Stimulated activated CD8-positive, alpha-beta memory T cell treated with anti-CD3 and anti-CD28 coated beads, Interleukin-12 subunit alpha, Interleukin-12 subunit beta, amount 100 ng/mL, for 24 hours (primary cell): ENCODE results near the gene ZBTB6.

Experiments
- DNase-seq: peaks from one replicate; pipeline ENCODE4 v3.0.0-alpha.2; 2020; ENCODE audit errors: extremely low read depth

Gene ZBTB6, protein sequence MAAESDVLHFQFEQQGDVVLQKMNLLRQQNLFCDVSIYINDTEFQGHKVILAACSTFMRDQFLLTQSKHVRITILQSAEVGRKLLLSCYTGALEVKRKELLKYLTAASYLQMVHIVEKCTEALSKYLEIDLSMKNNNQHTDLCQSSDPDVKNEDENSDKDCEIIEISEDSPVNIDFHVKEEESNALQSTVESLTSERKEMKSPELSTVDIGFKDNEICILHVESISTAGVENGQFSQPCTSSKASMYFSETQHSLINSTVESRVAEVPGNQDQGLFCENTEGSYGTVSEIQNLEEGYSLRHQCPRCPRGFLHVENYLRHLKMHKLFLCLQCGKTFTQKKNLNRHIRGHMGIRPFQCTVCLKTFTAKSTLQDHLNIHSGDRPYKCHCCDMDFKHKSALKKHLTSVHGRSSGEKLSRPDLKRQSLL

DNA sequence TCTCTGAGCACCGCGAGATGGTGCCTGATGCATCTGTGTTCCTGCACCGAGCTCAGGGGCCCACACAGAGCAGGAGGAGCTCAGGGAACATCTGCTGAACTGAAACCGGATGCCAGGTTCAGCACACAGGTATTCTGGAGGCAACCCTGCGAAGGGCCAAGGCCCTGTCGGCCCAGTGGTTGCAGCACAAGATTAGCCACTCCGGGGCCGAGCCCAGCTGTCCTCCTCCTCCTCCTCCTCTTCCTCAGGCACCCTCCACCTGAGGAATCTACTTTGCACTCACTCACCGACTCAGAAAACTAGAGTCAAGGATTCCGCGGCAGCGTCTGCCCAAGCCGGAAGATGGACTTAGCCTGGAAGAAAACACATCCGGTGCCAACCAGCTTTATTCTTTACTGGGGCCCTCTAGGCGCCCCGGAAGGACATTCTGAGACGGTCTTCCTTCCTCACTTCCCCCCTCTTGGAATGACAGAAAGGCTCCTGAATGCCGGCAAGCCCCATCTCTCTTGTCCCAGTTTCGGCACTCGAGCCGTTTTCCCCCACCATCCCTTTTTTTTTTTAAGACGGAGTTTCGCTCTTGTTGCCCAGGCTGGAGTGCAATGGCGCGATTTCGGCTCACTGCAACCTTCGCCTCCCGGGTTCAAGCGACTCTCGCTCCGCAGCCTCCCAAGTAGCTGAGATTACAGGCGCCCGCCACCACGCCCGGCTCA is at the start of gene ZBTB6:
Gene ZBTB6 (minus strand): TSS at position 360 of the 710 bp plus-strand sequence. CDS start 1,251 bp downstream, outside the sequence.
- no peak for DNase-seq

DNA sequence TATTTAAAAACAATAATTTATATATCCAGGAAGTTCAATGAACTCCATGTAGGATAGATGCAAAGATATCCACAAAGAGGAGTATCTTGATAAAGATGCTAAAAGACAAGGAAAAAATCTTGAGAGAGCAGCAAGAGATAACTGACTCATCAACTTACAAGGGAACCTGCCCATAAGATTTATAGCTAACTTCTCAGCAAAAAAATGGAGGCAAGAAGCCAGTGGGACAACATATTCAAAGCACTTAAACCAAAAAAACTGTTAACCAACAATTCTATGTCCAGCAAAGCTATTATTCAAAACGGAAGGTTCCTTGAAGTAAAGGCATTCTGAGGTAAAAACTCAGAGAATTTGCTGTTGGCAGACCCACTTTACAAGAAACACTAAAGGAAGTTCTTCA is 48.0 kb upstream of the ZBTB6 start:
- DNase-seq: no peak

DNA sequence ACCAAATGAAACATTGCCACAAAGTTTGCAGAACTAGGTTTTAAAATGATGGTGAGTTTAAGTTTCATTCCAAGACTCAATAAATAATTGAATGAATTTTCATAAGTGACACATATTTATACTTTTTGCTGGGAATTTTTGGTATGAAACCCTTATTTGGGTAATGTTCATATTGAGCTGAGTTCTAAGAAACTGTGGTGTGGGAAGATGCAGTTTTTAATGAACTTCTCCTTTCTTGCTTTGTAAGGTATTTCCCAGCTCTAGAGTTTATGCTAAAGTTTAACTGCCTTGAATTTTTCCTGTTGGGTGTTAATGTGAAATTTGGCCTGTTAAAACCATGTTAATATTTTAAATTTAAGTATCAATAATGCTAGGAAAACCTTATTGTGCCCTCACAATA is 42.8 kb upstream of the ZBTB6 start:
- DNase-seq: no peak

DNA sequence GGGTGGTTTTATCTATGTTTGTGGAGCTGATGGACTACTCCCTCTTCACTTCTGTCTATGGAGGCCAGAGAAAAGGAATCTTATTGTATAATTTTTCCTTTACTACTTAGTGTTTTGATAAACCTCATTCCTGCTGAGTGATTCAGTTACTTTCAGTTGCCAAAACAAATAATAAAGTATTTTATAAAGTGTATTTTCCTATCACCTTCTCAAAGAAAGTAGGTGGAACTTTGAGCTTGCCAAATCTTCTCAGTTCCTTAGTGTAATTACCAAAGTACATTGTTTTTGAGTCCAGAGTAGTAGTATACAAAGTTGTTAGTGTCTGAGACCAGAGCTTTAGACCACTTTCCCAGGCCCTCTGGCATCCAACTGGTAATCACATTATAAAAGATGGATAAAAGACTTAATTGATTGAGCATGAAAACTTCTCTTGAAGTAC is 41.1 kb upstream of the ZBTB6 start:
- no peak for DNase-seq

DNA sequence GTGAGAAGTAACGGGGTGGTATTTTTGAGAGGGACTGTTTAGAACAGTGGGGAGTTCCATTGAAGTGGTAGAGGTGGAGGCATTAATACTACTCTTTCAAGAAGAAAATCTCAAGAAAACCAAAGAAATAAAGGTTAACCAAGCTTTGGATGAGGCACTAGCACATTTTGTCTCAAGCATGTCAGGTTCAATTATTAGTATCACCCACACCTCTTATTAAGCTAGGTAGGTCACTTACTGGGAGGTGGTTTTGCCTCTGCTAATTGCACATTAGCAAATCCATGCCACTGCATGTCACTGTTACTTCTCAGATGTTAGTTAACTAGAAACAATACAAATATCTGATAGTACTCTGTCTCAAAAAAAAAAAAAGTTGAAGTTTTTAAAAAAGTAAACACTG is 37.9 kb upstream of the ZBTB6 start:
- DNase-seq: no peak

DNA sequence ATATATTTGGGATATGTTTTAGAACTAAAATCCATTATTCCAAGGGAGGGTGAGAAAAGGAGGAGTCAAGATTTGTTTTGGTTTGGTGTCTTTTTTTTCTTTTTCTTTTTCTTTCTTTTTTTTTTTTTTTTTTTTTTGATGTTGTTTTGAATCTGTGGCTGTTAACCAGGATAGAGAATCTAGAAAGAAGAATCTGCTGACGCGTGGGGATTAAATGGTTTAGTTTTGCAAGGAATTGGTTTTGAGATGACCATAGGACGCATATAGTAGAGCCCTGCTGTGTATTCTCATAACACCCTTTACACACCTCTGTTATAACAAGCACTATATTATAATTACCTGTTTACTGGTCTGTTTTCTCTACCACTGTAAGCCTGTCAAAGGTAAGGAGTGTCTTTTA is 37.1 kb upstream of the ZBTB6 start:
- DNase-seq: no peak

DNA sequence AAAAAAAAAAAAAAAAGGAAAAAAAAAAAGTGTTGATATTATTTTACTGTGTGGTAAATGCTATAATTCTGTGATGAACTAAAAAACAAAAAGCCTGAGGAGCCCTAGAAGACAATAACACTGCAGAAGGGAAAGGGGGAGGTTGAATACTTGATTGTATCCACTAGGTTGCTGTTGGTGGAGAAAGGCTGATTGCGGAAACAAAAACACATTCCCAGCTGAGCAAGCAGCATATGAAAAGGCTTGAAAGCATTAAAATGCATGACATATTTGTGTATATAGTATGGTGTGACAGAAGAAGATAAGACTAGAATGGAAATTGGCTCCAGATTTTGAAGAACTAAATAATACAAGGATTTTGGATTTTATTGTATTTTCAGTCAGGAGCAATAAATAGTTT is 36.6 kb upstream of the ZBTB6 start:
- no peak for DNase-seq

DNA sequence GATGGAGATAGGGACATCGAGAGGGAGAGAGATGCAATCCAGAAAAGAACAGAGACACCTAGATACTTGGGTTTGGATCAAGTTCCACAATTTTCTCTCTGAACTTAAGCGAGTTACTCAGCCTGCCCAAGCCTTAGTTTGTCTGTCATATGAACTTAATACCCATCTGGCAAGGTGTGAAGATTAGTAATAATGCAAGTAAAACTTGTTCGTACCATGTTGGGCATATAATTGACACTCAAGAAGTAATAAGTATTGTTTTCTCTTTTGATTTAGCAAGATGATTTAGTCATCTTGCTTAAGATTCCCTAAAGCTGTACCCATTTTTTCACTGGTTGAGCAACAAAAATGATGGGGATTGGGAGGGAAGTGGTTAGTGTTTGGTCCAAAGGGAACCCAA is 35.2 kb upstream of the ZBTB6 start:
- DNase-seq: no peak

DNA sequence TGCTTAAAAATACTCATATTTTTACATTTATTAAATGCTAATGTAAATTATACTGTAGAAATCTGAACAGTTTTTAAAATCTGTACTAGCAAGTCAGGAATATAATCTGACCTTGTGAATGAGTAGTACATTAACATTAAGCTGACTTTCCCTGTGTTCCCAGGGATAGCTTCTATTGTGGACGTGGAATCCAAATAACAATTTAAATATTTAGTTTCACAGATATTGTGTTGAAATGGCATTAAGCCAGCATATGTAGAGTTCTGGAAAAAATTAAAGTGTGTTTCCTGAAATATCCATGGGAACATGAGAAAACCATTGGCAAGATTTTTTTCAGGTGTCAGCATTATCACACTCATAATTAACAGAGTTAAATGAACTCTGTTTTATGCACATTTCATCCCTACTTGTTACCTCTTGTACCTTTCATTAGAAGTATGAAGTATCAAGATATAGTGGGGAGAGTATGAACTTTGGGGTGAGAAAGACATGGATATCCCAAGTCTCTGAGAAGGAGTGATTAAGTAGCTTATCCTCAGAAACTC is 33.4 kb upstream of the ZBTB6 start:
- no peak for DNase-seq

DNA sequence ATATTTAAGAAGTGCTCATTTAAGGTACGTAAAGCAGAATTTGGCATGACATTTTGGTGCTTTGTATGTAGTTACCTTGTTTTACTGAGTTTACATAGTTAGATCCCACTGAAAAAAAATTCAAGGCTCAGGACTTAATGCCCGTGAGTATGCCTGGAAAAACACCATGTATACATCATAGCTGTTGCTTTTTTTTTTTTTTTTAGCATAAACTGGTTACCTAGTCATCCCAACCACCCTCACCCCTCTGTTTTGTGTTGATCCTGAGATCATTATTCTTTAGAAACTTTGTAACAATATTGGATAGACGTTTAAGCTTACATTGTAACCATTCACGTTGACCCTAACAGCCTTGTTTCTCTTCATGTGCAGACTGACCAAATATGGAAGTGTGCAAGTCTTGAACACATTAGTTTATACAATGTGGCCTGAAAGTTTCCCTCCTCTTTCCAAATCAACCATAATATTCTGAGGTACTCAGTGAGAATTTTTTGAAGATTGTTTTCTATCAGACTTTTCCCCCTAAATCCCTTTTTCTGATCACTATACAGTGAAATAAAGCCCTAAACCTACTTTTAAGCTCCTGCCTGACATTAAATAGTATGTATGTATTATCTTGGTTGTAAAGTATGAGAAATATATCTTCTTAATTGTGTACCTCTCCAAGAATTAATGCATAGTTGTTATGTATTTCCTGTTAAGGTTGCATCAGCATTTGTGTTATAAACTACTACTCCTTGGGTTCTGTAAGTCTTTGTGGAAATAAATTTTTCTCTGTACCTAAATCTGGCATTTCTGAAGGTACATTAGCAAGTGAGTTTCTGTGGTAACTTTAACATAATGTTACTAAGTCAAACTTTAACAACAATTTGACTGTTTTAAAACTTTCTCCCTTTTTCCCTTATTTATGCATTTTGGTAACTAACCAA is 32.1 kb upstream of the ZBTB6 start:
- DNase-seq: no peak

DNA sequence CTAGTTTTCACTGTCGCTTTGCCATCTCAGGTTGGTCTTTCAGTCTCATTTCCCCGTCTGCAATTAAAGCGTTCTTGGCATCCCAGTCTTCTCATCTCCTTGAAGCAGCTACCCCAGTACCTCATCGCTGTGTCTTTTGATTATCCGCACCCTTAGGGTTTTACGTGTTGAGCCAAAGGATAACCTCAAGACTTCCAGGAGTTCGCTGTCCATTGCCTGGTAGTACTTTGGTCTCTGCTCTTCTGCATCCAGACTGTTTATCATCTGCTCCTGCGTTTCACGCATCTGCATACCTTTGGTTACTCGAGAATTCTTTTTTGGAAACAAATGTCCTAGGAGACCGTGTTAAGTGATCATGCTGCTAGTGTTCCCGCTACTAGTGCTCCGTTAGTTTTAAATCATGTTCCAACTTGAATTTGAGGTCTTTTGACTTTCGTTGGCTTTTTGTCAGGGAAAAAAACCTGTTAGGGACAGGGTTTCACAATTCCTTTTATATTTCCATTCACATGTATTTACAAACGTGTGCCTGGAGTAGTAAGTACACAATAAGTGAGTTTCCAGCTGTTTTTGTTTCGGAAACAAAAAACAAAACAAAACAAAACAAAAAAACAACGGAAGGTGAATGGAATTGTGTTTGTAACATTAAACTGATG is 28.6 kb upstream of the ZBTB6 start:
- DNase-seq: no peak

DNA sequence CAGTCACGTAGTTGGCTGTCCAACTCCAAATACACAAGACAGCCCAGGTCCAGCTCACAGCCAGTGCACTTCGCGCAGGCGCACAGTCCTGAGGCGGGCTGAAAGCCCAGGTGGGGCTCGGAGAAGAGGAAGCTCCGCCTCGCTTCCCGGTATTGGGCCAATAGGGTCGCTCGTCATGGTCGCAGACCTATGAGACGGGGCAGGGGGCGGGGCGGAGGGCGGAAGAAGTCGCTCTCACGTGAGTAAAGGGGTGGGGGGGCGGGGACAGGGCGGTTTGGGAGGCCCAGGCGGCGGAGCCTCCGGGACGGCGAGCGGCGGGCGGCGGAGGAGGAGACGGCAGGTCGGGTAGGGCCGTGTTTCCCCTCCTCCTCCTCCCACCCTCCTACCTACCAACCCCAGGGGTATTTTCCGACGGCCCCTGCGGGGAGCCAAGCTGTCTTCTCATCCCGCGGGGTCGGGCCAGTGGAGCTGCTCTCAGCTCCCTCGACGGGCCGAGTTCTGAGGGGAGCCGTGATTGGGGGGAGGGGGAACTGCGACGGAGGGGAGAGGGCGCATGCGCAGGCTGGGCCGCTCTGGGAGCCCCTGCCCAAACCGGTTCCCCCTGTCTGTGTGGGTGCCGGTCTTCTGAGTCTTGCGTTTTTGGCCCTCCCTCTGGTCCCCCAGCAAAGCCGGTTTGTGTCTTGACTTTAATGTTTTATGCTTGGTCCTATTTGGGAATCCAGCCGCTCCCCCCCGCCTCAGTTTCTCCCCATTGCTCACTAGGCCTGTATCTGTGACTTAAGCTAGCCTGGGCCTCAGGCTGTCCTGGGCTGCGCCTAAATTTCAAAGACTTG is 27.8 kb upstream of the ZBTB6 start, which contains the start of gene RABGAP1:
Gene RABGAP1 (plus strand): TSS at position 272 of the 833 bp plus-strand sequence. CDS start 16,040 bp downstream, outside the sequence.
- DNase-seq: peak; percentile 100

DNA sequence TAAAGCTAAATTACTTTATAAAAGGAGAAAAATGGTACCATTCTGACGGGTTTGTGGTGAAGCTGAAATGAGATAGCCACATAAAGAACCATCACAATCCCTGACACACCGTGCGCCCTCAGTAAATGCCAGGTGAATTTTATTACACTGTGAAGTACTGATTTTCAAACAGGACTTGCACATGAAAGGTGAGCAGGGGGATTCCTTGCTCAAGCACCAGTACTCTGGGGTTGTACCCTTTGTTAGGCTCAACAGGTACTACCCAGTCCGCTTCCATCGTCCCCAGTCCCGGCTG is 27.3 kb upstream of the ZBTB6 start:
- no peak for DNase-seq

DNA sequence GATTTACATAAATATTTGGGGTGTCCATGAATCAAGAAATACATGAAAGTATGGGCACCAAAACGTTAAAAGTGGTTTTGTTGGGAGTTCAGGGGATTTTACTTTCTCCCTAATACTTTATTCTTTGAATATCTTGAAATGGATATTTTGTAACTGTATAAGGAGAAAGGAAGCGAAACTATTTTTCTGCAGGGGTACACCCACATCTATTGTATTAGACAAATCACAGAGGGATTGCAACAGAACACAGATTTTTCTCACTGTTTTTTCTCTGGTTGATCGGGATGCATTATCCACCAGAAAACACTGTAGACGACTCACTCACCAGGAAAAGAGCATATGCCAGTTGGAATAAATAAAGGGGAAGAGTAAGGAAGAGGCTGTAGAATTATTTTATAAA is 26.5 kb upstream of the ZBTB6 start:
- no peak for DNase-seq

DNA sequence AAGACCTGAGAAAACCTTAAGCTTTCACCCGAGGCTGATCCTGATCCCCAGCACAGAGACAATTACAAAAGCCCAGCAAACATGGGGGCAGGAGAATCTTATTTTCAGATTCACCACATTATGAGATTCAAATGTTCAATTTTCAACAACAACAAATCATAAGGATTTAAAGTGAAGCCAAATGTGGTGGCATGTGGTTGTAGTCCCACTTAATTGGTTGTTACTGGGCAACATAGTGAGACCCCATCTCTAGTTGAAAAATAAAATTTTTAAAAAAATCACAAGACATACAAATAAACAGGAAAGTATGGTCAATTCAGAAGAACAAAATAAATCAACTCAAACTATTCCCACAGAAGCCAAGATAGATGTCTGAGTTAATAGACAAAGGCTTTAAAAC is 23.8 kb upstream of the ZBTB6 start:
- DNase-seq: no peak

DNA sequence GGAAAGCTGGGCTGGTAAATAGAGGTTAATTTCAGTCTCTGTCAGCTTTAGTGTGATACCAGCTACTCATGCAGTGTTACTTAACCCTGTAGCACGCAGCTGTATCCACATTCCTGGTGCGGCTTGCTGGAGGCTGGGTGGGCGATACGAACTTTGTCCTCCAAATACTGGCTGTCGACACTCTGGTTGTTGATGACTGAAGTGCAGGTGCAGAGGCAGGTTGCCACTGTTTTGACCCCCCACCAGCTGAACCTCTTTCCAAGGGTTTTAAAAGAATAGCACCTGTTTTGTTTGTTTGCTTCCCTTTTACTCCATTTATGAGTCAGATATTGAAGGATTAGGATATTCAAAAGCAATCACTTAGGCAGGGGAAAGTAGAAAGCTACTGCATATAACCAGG is 23.3 kb upstream of the ZBTB6 start:
- DNase-seq: no peak

DNA sequence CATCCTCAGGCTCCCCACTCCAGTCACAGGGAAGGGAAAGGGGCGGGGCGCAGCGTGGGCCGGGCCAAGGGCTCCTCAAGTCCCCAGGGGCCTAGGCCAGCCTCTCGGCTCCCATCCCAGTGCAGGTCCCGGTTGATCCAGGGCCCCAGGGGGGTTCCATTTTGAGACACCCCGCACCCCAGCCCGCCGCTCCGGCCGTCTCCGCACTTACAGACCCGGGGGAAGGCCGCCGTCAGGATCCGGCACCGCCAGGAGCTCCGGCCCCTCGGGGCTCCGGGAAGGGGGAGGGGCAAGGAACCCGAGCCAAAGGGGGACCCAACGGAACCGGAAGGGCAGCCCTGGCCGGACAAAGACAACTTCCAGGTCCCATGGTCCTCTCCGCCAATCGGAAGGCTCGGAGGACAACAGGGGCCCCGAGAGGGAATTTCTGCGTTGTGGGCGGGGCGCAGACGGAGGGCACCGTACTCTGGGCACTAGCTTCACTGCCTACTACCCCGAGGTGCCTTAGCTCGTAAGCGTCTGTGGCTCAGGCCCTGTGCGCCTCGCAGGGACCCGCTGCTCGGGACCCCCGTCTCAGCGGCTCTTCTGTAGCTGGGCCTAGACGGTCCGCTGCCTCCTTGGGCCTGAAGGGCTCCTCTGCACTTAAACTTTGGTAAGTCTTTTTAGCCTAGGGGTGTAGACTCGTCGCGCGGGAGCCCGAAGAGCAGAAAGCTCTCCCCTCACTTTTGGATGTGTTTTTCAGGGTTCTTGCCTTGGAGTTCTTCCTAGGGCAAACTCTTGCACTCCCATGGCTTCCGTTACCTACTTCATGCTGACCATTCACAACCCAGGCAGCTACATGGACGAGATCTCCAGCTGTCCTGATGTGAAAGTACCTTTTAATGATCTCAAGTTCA is 18.4 kb upstream of the ZBTB6 start, which contains the start of gene ZBTB26:
Gene ZBTB26 (minus strand): TSS at position 287 of the 896 bp plus-strand sequence. CDS start 11,578 bp downstream, outside the sequence.
- peak; percentile 87 for DNase-seq

DNA sequence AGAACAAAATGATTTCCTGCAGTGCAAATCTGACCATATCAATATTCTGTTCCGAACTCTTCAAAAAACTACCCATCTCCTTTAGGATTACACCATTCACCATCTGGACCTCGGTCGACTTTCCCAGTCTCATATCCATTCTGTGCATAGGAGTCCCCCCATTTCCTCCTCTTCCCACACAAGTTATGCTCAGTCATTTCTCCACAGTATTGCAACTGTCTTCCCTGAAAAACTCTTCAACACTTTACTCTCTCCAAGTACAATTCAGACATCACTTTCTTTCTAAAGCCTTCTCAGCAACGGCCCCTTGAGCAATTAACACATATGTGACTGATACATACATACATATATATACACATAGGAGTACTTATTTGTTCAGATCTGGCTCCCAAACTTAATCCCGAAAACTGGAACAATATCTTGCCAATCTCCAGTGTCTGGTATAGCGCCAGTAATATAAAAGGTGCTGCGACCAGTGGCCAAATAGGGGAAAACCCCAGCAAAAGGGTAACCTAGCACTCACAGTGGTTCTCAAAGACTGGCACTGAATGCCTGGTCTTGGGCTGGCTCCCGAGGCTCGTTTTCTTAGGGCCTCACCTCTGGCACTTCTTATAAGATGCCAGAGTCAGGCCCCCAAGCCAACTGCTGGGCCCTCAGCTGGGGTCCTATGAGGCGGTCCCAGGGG is 17.6 kb upstream of the ZBTB6 start:
- DNase-seq: no peak
